LNCAP (cell line): ENCODE results near the gene RAB10.
A peak's percentile ranks its signal among the peaks of the same experiment; 100 is the strongest.

Experiments
- TF ChIP-seq, protein P1 (sequence below): fragments of 450-650 bp; IDR thresholded peaks from 2 replicates; pipeline ENCODE4 v1.5.1; 2017; ENCODE audit warnings: mild to moderate bottlenecking

Gene RAB10

DNA sequence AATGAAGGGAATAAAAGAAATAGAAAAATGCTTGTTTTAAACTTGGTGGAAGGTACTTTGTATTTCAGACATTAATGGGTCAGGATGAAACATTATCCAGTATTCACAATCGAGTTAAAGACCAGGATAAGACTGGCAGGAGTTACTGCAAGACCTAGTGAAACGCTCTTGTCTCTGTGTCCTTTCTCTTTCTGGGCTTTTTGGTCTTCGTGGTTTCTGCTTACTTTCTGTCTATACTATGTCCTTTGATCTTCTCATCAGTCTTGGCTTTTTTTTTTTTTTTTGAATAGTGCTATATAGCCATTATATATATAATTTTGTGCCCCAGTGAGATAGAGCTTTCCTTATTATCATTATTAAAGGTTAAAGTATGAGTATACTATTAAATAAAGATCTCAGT is 96.9 kb downstream of the RAB10 start:
- TF ChIP-seq, protein P1, sequence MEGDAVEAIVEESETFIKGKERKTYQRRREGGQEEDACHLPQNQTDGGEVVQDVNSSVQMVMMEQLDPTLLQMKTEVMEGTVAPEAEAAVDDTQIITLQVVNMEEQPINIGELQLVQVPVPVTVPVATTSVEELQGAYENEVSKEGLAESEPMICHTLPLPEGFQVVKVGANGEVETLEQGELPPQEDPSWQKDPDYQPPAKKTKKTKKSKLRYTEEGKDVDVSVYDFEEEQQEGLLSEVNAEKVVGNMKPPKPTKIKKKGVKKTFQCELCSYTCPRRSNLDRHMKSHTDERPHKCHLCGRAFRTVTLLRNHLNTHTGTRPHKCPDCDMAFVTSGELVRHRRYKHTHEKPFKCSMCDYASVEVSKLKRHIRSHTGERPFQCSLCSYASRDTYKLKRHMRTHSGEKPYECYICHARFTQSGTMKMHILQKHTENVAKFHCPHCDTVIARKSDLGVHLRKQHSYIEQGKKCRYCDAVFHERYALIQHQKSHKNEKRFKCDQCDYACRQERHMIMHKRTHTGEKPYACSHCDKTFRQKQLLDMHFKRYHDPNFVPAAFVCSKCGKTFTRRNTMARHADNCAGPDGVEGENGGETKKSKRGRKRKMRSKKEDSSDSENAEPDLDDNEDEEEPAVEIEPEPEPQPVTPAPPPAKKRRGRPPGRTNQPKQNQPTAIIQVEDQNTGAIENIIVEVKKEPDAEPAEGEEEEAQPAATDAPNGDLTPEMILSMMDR, result no peak

DNA sequence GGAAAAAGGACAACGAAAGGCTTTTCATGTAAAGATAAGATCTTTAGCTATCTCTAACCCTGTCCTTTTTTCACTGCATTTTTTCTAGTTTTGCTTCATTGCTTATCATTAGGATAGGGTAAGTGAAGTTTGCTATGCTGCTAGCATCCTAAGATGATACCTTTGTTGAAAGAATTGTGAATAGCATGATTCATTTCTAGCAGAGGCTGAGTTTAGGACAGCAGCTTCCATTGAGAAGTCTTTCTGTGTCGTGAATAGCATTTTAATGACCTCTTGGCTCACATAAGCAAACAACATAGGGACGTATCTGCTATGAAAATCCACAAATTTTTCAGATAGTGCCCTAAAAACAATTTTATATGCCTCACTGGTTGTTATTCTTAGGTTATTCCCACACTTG is 102.6 kb downstream of the RAB10 start:
- TF ChIP-seq, protein P1, result no peak

DNA sequence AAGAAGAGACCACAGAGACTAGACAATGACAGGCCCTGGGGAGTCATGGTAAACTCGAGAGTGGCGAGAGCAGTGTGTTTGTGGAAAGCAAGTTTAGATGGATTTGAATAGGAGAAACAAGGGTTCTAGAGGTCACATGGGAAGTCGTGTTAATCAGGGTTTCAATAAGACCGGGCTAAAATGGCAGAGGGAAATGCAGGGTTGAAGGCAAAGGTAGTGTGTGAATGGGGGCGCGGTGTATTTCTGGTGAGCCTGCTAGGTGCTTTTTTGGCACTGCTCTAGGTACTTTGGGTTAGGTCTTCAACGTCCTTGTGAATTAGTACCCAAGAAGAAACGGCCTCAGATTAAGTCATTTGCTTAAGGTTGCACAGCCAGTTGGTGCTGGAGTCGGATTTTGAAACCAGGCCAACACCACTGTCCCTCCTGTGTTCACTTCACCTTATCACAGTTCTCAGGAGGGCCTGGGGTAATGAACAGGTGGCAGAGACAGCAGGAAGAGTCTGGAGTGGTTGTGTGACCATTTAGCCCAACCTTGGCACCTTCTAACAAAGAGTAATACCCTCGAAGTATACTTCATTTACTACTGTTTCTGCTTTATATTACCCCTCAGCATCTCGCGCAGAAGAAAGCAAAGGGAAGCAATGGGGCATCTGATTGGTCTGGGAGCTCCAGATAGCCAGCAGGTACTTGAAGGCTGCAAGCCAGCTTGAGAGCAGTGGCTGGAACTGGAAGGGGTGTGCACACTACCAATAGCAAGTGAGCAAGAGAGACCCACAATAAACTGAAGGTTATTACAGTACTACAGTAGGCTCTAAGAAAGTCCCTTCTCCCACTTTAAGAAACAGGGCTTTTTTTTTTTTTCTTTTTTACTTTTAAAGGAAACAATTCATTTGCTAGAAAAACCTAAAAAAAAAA is 105.6 kb downstream of the RAB10 start:
- TF ChIP-seq, protein P1, result no peak

DNA sequence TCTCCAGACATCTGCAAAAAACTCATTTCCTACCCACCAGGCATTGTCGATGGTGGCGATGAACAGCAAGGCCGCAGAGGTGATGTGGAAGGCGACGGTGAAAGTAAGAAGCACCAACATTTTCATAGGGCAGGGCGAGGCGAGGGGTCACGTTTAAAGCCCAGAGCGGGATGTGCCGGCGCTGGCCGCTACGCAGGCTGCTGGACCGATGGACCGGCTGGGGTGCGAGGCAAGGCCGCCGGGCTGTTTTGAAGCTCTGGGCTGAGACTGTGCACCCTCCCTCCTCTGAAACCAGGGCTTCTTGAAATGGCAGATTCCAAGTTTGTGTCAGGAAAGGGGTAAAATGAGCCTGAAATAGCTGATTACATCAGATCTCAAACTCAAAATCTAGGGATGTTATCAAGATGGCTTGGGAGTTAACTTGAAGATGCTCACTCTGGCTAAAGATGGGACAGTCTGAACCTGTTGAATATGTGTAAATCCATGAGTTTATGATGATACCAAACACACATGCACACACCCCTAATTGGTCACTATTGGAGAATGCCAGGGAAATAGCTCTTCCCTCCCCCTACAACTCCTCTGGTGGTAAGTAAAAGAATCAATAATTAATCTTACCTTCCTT is 107.4 kb downstream of the RAB10 start:
- TF ChIP-seq, protein P1, result no peak

DNA sequence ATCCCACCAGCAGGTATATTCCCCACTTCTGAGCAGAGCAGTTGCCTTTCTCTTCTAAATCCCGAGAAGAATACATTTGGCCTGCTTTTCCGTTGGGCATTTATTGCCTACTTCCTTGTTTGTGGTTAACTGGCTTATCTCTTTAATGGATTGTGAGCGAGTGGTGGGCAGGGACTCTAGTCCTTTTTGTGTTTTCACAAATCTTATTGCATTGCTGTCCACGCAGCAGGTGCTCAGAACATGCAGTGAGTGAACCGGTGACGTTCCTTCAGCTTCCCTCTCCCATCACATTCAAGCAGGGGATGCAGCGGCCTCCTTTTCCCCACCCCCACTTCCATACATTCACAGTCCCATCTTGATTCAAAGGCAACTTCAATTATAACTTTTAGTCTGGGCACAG is 110.1 kb downstream of the RAB10 start:
- TF ChIP-seq, protein P1, result no peak

DNA sequence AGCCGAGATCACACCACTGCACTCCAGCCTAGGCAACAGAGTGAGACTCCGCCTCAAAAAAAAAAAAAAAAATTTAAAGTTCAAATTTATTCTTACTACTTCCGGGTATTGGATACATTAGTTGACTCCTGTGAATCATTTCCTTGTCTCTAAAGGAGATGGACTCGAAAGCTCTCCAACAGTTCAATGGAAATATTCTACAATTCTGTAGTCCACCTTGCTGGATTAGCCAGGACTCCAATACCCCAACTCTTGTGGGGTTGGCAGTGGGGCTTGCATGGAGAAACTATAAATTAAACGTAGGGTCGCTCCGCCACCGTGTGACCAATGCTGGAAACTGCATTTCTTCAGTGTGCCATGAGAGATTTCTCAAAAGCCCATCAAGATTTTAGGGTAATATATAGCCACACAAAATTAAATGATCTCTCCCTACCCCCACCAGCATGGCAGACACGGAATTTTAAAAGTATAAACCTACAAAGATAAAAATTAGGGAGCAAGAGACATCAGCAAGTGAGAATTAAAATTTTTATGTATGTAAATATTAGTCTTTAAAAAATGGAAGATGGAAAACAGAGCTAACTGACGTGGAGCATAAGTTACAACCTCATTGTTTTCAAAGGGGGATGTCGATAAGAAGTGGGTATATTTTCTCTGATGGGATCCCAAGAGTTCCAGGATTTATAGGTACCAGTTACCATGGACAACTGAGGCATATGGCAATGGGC is 111.2 kb downstream of the RAB10 start:
- TF ChIP-seq, protein P1, result peak; percentile 73

DNA sequence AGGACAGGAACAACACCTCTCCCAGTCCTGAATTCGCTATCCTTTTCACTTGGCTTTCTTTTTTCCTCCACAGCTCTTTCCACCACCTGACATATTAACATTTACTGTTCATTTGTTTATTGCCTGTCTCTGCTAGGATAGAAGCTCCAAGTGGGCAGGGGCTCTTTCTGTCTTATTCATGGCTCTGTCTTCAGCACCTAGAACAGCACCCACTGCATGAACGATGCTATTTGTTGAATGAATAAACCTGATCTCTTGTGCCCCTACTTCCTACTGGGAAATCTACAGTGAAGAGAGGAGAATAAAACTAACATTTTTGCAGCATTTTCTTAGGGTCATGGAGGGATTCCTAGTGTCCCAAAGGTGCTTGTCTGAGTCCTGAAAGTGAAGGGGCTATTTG is 114.6 kb downstream of the RAB10 start:
- TF ChIP-seq, protein P1, result no peak
